Kidney epithelial cell (primary cell): ENCODE measurements around the gene MERTK. TPM values are rescaled to one million over a fixed set of nuclear protein-coding genes. Genes with fewer than 3 reads are reported as not detected.

Experiments
- DNase-seq: peaks from one replicate; pipeline ENCODE4 v3.0.0-alpha.2; 2010; ENCODE audit warnings: low read depth
- H3K27me3 ChIP-seq: 2 replicates; pipeline ENCODE4 v1.6.0; 2011; ENCODE audit warnings: low read length; ENCODE audit not compliant: control insufficient read depth, insufficient read depth
- H3K36me3 ChIP-seq: 2 replicates; pipeline ENCODE4 v1.5.1; 2011; ENCODE audit warnings: low read length; ENCODE audit not compliant: control insufficient read depth, insufficient read depth
- H3K4me3 ChIP-seq: 2 replicates; pipeline ENCODE4 v1.5.1; 2011; ENCODE audit warnings: low read depth, mild to moderate bottlenecking, control low read depth, low read length
- total RNA-seq: library from RNA; depleted of rRNA; stranded (reverse); fragments of >200 nt; gene quantifications from 2 replicates; pipeline ENCODE4 v1.2.3, GENCODE V29; 2015
- TF ChIP-seq, protein P1 (sequence below): IDR thresholded peaks from 2 replicates; pipeline ENCODE4 v1.5.1; 2011; ENCODE audit warnings: mild to moderate bottlenecking, moderate library complexity, low read length, control low read depth, inconsistent platforms; ENCODE audit not compliant: insufficient read depth, poor library complexity, severe bottlenecking

The MERTK gene
- total RNA-seq, 1 donor from 2014 or later, result 4.1 TPM

DNA sequence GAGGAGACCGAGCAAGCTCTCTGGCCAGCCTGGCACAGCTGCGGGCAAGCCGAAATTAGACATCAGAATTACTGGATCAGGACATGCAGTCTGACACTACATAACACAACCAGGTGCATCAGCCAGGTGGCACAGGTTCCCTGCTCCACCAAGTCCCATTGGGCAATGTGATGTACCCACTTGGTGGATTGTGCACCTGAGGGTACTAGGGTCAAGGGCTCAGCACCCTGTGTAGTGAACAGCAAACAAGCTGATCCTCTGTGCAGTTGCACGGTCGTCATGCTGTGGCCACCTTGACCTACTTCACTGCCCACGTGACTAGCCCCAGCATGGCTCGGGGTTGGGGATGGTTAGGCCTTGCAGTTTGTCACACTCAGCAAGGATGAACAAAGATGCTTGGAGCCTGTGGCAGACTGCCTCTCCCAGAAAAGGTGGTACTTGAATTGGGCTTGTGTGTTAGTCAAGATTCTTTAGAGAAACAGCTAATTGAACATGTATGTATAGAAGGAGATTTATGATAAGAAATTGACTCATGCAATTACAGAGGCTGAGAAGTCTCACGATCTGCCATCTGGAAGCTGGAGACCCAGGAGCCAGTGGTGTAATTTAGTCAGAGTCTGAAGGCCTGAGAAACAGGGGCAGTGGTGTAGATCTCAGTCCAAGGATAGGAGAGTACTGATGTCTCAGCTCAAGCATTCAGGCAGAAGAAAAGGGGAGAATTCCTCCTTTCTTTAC lies 85.2 kb downstream of the MERTK start:
- TF ChIP-seq, protein P1, sequence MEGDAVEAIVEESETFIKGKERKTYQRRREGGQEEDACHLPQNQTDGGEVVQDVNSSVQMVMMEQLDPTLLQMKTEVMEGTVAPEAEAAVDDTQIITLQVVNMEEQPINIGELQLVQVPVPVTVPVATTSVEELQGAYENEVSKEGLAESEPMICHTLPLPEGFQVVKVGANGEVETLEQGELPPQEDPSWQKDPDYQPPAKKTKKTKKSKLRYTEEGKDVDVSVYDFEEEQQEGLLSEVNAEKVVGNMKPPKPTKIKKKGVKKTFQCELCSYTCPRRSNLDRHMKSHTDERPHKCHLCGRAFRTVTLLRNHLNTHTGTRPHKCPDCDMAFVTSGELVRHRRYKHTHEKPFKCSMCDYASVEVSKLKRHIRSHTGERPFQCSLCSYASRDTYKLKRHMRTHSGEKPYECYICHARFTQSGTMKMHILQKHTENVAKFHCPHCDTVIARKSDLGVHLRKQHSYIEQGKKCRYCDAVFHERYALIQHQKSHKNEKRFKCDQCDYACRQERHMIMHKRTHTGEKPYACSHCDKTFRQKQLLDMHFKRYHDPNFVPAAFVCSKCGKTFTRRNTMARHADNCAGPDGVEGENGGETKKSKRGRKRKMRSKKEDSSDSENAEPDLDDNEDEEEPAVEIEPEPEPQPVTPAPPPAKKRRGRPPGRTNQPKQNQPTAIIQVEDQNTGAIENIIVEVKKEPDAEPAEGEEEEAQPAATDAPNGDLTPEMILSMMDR, result no peak

DNA sequence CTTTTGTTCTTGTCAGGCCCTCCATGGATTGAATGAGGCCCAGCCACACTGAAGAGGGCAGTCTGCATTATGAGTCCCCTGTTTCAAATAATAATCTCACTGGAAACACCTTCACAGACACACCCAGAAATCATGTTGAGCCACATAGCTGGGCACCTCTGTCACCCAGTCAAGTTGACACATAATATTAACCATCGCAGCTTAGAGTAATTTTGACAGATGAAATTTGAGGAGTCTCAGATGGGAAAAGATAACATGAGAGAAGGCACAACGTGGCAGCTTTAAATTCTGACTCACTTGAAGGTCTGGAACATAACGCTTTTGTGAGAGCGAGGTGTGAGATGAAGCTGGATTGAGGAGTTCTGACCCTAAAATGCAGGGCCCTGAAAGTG lies 85.8 kb downstream of the MERTK start:
- no peak overlapping the region for H3K4me3 ChIP-seq
- DNase-seq, result no peak
- H3K36me3 ChIP-seq, result peaks cover 1% of the 10 kb centered on the region

More for the DNA sequence above, 85.2 kb downstream of the MERTK start:
- no peak for DNase-seq
- Histone ChIP-seq H3K4me3 (no peak overlapping the region), H3K27me3 (no peaks in the 10 kb centered on the region), H3K36me3 (peaks cover 1% of the 10 kb centered on the region)

DNA sequence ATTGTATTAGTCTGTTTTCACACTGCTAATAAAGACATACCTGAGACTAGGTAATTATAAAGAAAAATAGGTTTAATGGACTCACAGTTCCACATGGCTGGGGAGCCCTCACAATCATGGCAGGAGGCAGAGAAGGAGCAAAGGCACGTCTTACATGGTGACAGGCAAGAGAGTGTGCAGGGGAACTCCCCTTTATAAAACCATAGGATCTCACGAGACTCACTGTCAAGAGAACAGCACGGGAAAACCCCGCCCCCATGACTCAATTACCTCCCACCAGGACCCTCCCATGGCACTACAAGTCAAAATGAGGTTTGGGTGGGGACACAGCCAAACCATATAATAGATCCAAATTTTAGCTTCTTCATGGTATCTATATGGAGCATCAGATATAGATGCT lies 87.1 kb downstream of the MERTK start:
- no peaks in the 10 kb centered on the region for H3K27me3 ChIP-seq

More for the DNA sequence above, 85.8 kb downstream of the MERTK start:
- no peaks in the 10 kb centered on the region for H3K27me3 ChIP-seq
- TF ChIP-seq, protein P1, result no peak

DNA sequence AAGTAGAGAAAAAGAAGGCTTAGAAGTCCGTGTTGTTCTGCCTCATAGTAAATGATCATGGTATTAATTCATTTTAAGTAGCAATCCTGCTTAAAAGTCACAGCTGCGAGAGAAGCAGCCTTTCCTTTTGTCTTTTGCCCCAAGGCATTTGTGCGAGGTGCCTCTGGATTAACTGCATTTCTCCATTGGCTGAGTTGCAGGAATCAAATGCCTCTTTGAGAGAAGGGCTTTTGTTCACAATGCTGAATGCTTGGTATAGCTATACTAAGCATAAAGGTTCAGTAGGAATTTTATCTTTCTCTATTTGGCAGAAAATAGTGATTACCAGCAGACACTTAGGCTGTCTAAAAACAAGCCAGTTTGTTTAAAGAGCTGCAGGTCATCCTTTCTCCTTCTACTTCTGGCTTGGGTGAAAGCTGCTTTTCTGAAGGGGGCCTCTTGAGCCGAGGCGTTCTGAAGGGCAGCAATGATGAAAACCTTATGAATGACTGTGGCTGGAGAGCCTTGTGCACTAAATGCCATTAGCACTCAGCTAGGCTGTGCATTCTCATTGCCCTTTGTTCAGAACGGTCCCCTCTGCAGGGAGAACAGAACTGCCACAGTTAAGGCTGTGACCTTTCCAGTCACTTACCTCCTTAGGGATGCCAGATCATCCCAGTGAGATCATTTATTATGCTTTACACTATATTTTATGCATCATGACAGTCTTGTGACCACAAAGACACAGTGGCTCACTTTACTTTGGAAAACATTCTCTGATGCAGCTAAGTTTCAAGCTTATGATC lies 87.9 kb downstream of the MERTK start:
- H3K27me3 ChIP-seq, result no peaks in the 10 kb centered on the region

More for the DNA sequence above, 87.1 kb downstream of the MERTK start:
- Histone ChIP-seq H3K36me3 (peaks cover 1% of the 10 kb centered on the region), H3K4me3 (no peak overlapping the region)
- no peak for DNase-seq
- TF ChIP-seq, protein P1, result no peak

DNA sequence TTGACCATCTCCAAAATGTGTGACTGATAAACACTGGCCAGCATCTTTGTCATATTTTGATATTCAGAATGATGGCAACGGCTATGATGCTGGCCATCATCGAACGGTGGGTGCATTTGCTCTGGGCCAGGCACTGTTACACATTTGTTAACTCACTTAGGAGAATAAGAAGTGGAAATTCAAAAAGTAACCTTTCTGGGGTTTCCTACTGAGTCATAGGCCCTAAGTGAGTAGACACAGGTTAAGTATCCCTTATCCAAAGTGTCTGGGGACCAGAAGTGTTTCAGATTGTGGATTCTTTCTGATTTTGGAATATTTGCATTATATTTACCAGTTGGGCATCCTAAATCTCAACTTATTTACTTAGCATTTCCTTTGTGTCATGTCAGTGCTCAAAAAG lies 92.0 kb downstream of the MERTK start:
- DNase-seq, result no peak
- H3K27me3 ChIP-seq, result no peaks in the 10 kb centered on the region
- no peak overlapping the region for H3K4me3 ChIP-seq
- H3K36me3 ChIP-seq, result no peaks in the 10 kb centered on the region
- TF ChIP-seq, protein P1, result no peak

More for the DNA sequence above, 87.9 kb downstream of the MERTK start:
- DNase-seq, result no peak
- TF ChIP-seq, protein P1, result no peak
- Histone ChIP-seq H3K4me3 (no peak overlapping the region), H3K36me3 (peaks cover 1% of the 10 kb centered on the region)
